Measurements from ENCODE around the gene HOXD9. TPM values are rescaled to one million over a fixed set of nuclear protein-coding genes. Genes with fewer than 3 reads are reported as not detected.

HOXD9 gene
- total RNA-seq, 1 experiment from 2014 or later, result not detected

- no peak overlapping the region for H4K91ac ChIP-seq (ENCODE audit: insufficient read length, low read depth, low read length)
- H3K4me2 ChIP-seq (ENCODE audit: insufficient read depth, insufficient read length, low read length), result no peak overlapping the region
- no peak overlapping the region for H4K5ac ChIP-seq (ENCODE audit: insufficient read length, low read depth, low read length)
- H3K9ac ChIP-seq (ENCODE audit: extremely low read depth, insufficient read length, low read length), result no peak overlapping the region
- H3K14ac ChIP-seq (ENCODE audit: insufficient read depth, low read length), result no peak overlapping the region
- H2AK5ac ChIP-seq (ENCODE audit: insufficient read length, low read length), result no peak overlapping the region
- Mint-ChIP-seq H3K9me3 (peaks cover 0 to 12% of the 10 kb centered on the region in 2 experiments; a peak in 3 of 5 replicates), H3K36me3 (ENCODE audit: insufficient read depth in 1 of 3, low read depth in 3 of 3) (no peaks in the 10 kb centered on the region; a peak in 1 of 7 replicates), H3K4me1 (peaks cover 2 to 23% of the 10 kb centered on the region in 2 experiments; a peak in 3 of 4 replicates), H3K27me3 (ENCODE audit: low read depth) (peaks cover 100% of the 10 kb centered on the region), H3K4me3 (no peak overlapping the region), H3K27ac (no peak overlapping the region)
- DNase-seq, result no peak
- H4K20me1 ChIP-seq (ENCODE audit: control insufficient read depth, insufficient read depth, insufficient read length), result no peaks in the 10 kb centered on the region
- no peak overlapping the region for H2BK5ac ChIP-seq (ENCODE audit: insufficient read length, low read length)
- H3K79me1 ChIP-seq (ENCODE audit: insufficient read depth, low read depth, low read length, poor library complexity, severe bottlenecking), result no peaks in the 10 kb centered on the region
- no peak overlapping the region for H3K27ac ChIP-seq (ENCODE audit: insufficient read length, low read depth, low read length)
- no peak overlapping the region for H2BK12ac ChIP-seq (ENCODE audit: insufficient read length, low read depth, low read length)
- no peaks in the 10 kb centered on the region for H3K23me2 ChIP-seq (ENCODE audit: insufficient read length, low read depth, low read length, poor library complexity, severe bottlenecking)
- no peak for TF ChIP-seq CTCF (conservative IDR thresholded peaks at IDR 0.05)
- no CpG with 5 or more reads among the region's 2 CpGs for WGBS (ENCODE audit: extremely low coverage, insufficient read length, low lambda C conversion rate)
- no peak overlapping the region for H2BK120ac ChIP-seq (ENCODE audit: low read depth, low read length, poor library complexity, severe bottlenecking)
- no peak overlapping the region for H3K23ac ChIP-seq (ENCODE audit: insufficient read length, low read depth, low read length)
- H3K4me1 ChIP-seq (ENCODE audit: insufficient read depth, low read length), result no peaks in the 10 kb centered on the region
- H3T11ph ChIP-seq (ENCODE audit: low read length), result no peak overlapping the region
- H2AFZ ChIP-seq (ENCODE audit: low read length), result no peak overlapping the region
- no peak overlapping the region for H3K4ac ChIP-seq (ENCODE audit: low read depth, low read length)
- H3K9me3 ChIP-seq (ENCODE audit: control insufficient read depth, low read depth, low read length), result no peaks in the 10 kb centered on the region
- H3K79me2 ChIP-seq (ENCODE audit: insufficient read depth, low read length), result no peaks in the 10 kb centered on the region
- no peak overlapping the region for H3K56ac ChIP-seq (ENCODE audit: insufficient read length, low read depth, low read length)
- H2BK15ac ChIP-seq (ENCODE audit: low read depth, low read length), result no peak overlapping the region
- H2BK20ac ChIP-seq (ENCODE audit: low read depth, low read length, poor library complexity, severe bottlenecking), result no peak overlapping the region
- no peak overlapping the region for H3K18ac ChIP-seq (ENCODE audit: insufficient read length, low read depth, low read length)
- H4K8ac ChIP-seq (replicated peaks; ENCODE audit: insufficient read length, low read depth, low read length), result no peak overlapping the region
- peaks cover 97% of the 10 kb centered on the region for H3K27me3 ChIP-seq (ENCODE audit: insufficient read depth, low read length)
These were observed 47.2 kb downstream of the HOXD9 start for GRCh38 chr2:176169711-176170110.

Data from H9 (cell line).